H1 (cell line): ENCODE data around the gene FOXF1. TPM values are rescaled to one million over a fixed set of nuclear protein-coding genes. Genes with fewer than 3 reads are reported as not detected.

Source experiments
- CTCF ChIA-PET: fragments of 300-600 bp; sonication (Branson Sonifier 250); formaldehyde crosslinking; loops from one replicate; lab custom pipeline; 2021; ENCODE audit not compliant: partially characterized antibody; lab: Charles Lee
- POLR2A ChIA-PET: fragments of 300-600 bp; sonication (Branson Sonifier 250); formaldehyde crosslinking; loops from one replicate; lab custom pipeline; 2021; ENCODE audit warnings: inconsistent platforms; ENCODE audit not compliant: partially characterized antibody; lab: Charles Lee
- DNase-seq, 2 experiments: peaks; one replicate each; pipeline versions ENCODE4 v3.0.0 to v3.0.0-alpha.2; 2010 to 2022; ENCODE audit warnings: low spot score in 2 of 2, low read depth in 1 of 2, mixed read lengths in 1 of 2
- FAIRE-seq: peaks from 2 replicates; lab custom pipeline; 2011; peaks lifted over from hg19 to GRCh38; lab: Jason Lieb, UNC
- H2AFZ ChIP-seq: 2 replicates; pipeline ENCODE4 v1.8.1; 2012; ENCODE audit warnings: low read length, inconsistent platforms
- H2AK5ac ChIP-seq: 2 replicates; pipeline ENCODE4 v1.6.1; 2013; ENCODE audit warnings: low read depth, low read length
- H2BK120ac ChIP-seq: replicated peaks from 2 replicates; pipeline ENCODE3; 2013; ENCODE audit warnings: low read depth, low read length, inconsistent platforms
- H2BK12ac ChIP-seq: 2 replicates; pipeline ENCODE4 v1.6.1; 2013; ENCODE audit warnings: low read depth, low read length
- H2BK15ac ChIP-seq: 2 replicates; pipeline ENCODE4 v1.6.1; 2013; ENCODE audit warnings: low read length
- H2BK20ac ChIP-seq: 2 replicates; pipeline ENCODE4 v1.6.1; 2013; ENCODE audit warnings: low read length
- H2BK5ac ChIP-seq: 2 replicates; pipeline ENCODE4 v1.6.1; 2013; ENCODE audit warnings: low read depth, low read length
- H3K14ac ChIP-seq: 2 replicates; pipeline ENCODE4 v1.6.1; 2013; ENCODE audit warnings: inconsistent platforms; ENCODE audit not compliant: insufficient read length
- H3K18ac ChIP-seq: 2 replicates; pipeline ENCODE4 v1.6.1; 2013; ENCODE audit warnings: low read length; ENCODE audit errors: extremely low read depth
- H3K23ac ChIP-seq: 2 replicates; pipeline ENCODE4 v1.6.1; 2013; ENCODE audit warnings: inconsistent platforms; ENCODE audit not compliant: insufficient read length
- H3K23me2 ChIP-seq: 2 replicates; pipeline ENCODE4 v1.6.1; 2013; ENCODE audit warnings: low read depth, low read length
- H3K27ac ChIP-seq: 2 replicates; pipeline ENCODE4 v1.6.1; 2011; ENCODE audit warnings: low read depth, low read length, inconsistent platforms
- H3K27me3 ChIP-seq, 4 experiments: replicated peaks in 1 of 4; 1 replicate in 1 of 4; 2 replicates in 3 of 4; pipeline versions ENCODE4 v1.6.1 to v1.8.1; 2011 to 2013; ENCODE audit warnings: low read length in 3 of 4, mild to moderate bottlenecking in 3 of 4, inconsistent platforms in 2 of 4, mixed read lengths in 2 of 4, moderate library complexity in 1 of 4; ENCODE audit not compliant: control insufficient read depth in 3 of 4, insufficient read depth in 3 of 4; ENCODE audit errors: extremely low read depth in 1 of 4
- H3K36me3 ChIP-seq, 4 experiments: 2 replicates each; pipeline versions ENCODE4 v1.6.1 to v1.8.1; 2011 to 2013; ENCODE audit warnings: mild to moderate bottlenecking in 4 of 4, low read length in 3 of 4, moderate library complexity in 2 of 4, control low read depth in 1 of 4, inconsistent platforms in 1 of 4; ENCODE audit not compliant: insufficient read depth in 4 of 4, control insufficient read depth in 2 of 4
- H3K4ac ChIP-seq: replicated peaks from 2 replicates; pipeline ENCODE3; 2013; ENCODE audit warnings: low read length, low read depth, mixed read lengths, inconsistent platforms; ENCODE audit not compliant: insufficient read length
- H3K4me1 ChIP-seq, 4 experiments: replicated peaks in 1 of 4; 1 replicate in 1 of 4; 2 replicates in 3 of 4; pipeline versions ENCODE4 v1.6.1 to v1.8.1; 2011 to 2013; ENCODE audit warnings: low read length in 3 of 4, inconsistent platforms in 2 of 4, mixed read lengths in 1 of 4; ENCODE audit not compliant: insufficient read depth in 4 of 4, control insufficient read depth in 3 of 4
- H3K4me2 ChIP-seq, 2 experiments: 2 replicates each; pipeline versions ENCODE4 v1.6.1 to v1.8.1; 2011 to 2013; ENCODE audit warnings: low read depth in 2 of 2, low read length in 2 of 2, control low read depth in 1 of 2, inconsistent platforms in 1 of 2, mild to moderate bottlenecking in 1 of 2; ENCODE audit not compliant: insufficient read depth in 1 of 2
- H3K4me3 ChIP-seq, 4 experiments: fragments of 200-600, 300-600 bp in 1 of 4; sonication (generic), shearing (Covaris generic), sonication (Bioruptor Twin) in 1 of 4; 2 replicates each; pipeline versions ENCODE4 v1.5.1 to v1.8.1; 2011 to 2016; ENCODE audit warnings: low read length in 4 of 4, low read depth in 3 of 4, control low read depth in 2 of 4, inconsistent platforms in 2 of 4, mild to moderate bottlenecking in 2 of 4, mixed read lengths in 1 of 4, moderate library complexity in 1 of 4; ENCODE audit not compliant: insufficient read depth in 2 of 4; ENCODE audit errors: extremely low read depth in 1 of 4
- H3K56ac ChIP-seq: replicated peaks from 2 replicates; pipeline ENCODE3; 2013; ENCODE audit warnings: low read depth, mild to moderate bottlenecking, mixed read lengths, low read length, inconsistent platforms; ENCODE audit not compliant: insufficient read length
- H3K79me1 ChIP-seq: 2 replicates; pipeline ENCODE4 v1.6.1; 2013; ENCODE audit warnings: low read depth, low read length, control low read depth
- H3K79me2 ChIP-seq, 2 experiments: 2 replicates each; pipeline versions ENCODE4 v1.6.1 to v1.8.1; 2012 to 2013; ENCODE audit warnings: low read length in 2 of 2, mild to moderate bottlenecking in 2 of 2, inconsistent platforms in 1 of 2; ENCODE audit not compliant: insufficient read depth in 2 of 2, control insufficient read depth in 1 of 2
- H3K9ac ChIP-seq, 4 experiments: replicated peaks in 1 of 4; 1 replicate in 1 of 4; 2 replicates in 3 of 4; pipeline versions ENCODE4 v1.6.1 to v1.8.1; 2011 to 2013; ENCODE audit warnings: low read depth in 3 of 4, low read length in 3 of 4, control low read depth in 2 of 4, mild to moderate bottlenecking in 2 of 4, moderate library complexity in 2 of 4, inconsistent platforms in 1 of 4; ENCODE audit errors: extremely low read depth in 1 of 4
- H3K9me3 ChIP-seq, 2 experiments: 2 replicates each; pipeline versions ENCODE4 v1.6.1 to v1.8.1; 2012 to 2013; ENCODE audit warnings: mild to moderate bottlenecking in 2 of 2, moderate library complexity in 2 of 2, control low read depth in 1 of 2, inconsistent platforms in 1 of 2, low read depth in 1 of 2, low read length in 1 of 2, mixed read lengths in 1 of 2; ENCODE audit not compliant: insufficient read depth in 2 of 2
- H4K20me1 ChIP-seq, 2 experiments: replicated peaks in 1 of 2; 2 replicates each; pipeline versions ENCODE3 to v1.8.1; 2011 to 2013; ENCODE audit warnings: inconsistent platforms in 2 of 2, low read length in 2 of 2, mild to moderate bottlenecking in 1 of 2; ENCODE audit not compliant: insufficient read depth in 2 of 2, control insufficient read depth in 1 of 2
- H4K5ac ChIP-seq: 2 replicates; pipeline ENCODE4 v1.6.1; 2013; ENCODE audit warnings: low read length, low read depth, mixed read lengths, inconsistent platforms; ENCODE audit not compliant: insufficient read length
- H4K8ac ChIP-seq: 2 replicates; pipeline ENCODE4 v1.8.0; 2013; ENCODE audit warnings: mild to moderate bottlenecking, moderate library complexity, low read length, inconsistent platforms; ENCODE audit not compliant: insufficient read depth; ENCODE audit errors: extremely low read depth
- H4K91ac ChIP-seq: replicated peaks from 2 replicates; pipeline ENCODE3; 2013; ENCODE audit warnings: low read length, mixed read lengths, inconsistent platforms; ENCODE audit not compliant: insufficient read length
- KDM5A ChIP-seq: fragments of 200-600 bp; IDR thresholded peaks from 2 replicates; pipeline ENCODE4 v1.7.1; 2012; ENCODE audit warnings: mild to moderate bottlenecking, low read length, inconsistent platforms, mixed read lengths
- NRF1 ChIP-seq: IDR thresholded peaks from 2 replicates; pipeline ENCODE4 v1.6.1; 2011; ENCODE audit warnings: mild to moderate bottlenecking, low read depth, low read length, improper control_type of control experiment
- SAP30 ChIP-seq: fragments of 300-600 bp; sonication (generic); IDR thresholded peaks from 2 replicates; pipeline ENCODE4 v1.7.1; 2012; ENCODE audit warnings: low read length, moderate library complexity, mild to moderate bottlenecking, inconsistent platforms; ENCODE audit not compliant: insufficient read depth, insufficient replicate concordance
- TCF12 ChIP-seq: IDR thresholded peaks from 2 replicates; pipeline ENCODE4 v1.6.1; 2011; ENCODE audit warnings: low read depth, mild to moderate bottlenecking, low read length
- WGBS, 2 experiments: shearing (Covaris generic) in 1 of 2; methylation state at CpG; one replicate each; pipeline versions ENCODE4 v1.1.6 to v1.1.7; 2013 to 2015; ENCODE audit warnings: low lambda C conversion rate in 2 of 2, mixed read lengths in 2 of 2, inconsistent platforms in 1 of 2, low coverage in 1 of 2, missing lambda C conversion rate in 1 of 2; ENCODE audit not compliant: insufficient replicate concordance in 2 of 2, insufficient coverage in 1 of 2, insufficient read length in 1 of 2; ENCODE audit errors: extremely low coverage in 1 of 2, missing lambda C conversion rate in 1 of 2; 5-methylcytosine and 5-hydroxymethylcytosine counted together
- polyA plus RNA-seq, 7 experiments: library from polyadenylated mRNA; depleted of rRNA in 3 of 7; stranded (reverse) in 5 of 7; unstranded in 2 of 7; fragments of >200 nt in 5 of 7; fragments of 200-250 nt in 2 of 7; gene quantifications; 1 replicate in 5 of 7; 2 replicates in 1 of 7; 4 replicates in 1 of 7; pipeline versions ENCODE4 v1.2.1 to v1.2.3, GENCODE V29; 2011 to 2013; ENCODE audit warnings: missing spikeins in 2 of 7, mixed read lengths in 2 of 7
- total RNA-seq: library from RNA; stranded (reverse); fragmentation: NEBNext Ultra II Directional; extraction: Animal tissue kit (Norgen Biotek cat#: 25700); gene quantifications from 2 replicates; pipeline ENCODE4 v1.2.1, GENCODE V29; 2021

The FOXF1 gene
- total and polyA plus RNA-seq, 2 of the 8 experiments (the other 6 are each of a cell fraction or from before 2014, with no cell fraction given) = 0.02 TPM; not detected in 1

DNA sequence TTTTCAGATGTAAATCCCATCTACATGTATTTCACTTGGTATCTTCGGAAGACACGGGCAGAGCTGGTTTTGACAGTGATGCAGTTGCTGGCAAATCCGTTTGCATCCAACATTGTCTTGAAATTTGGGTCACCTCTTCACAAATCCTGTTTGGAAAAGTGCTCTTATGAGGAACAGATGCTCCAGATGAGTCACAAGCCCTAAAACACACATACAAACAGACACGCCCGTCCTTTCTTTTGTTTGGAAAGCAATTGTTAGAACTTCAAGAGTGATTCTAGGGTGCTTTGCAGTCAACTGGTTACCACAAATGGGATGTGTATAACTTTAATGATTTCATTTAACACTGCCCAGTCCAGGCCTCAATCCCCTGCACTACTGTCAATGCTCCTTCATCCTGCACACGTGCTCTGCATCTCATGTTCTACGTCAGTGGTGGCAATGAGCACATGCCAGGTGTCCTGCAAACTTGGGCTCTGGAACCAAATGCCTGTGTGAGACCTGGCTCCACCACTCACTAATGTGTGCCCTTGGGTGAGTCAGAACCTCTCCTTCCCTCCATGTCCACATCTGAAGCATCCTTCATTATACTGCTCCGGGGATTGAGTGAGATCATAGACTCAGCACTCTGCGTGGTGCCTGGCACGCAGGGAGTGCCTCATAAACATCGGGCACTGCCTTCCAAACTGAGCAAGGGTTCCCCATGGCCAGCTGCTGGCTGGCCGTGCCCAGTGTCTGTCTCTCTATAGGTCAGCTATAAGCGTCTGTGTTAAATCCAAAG, 19.3 kb upstream of the FOXF1 start:
- FAIRE-seq = no peak
- Histone ChIP-seq H4K91ac (no peak overlapping the region), H3K4me3 (no peak overlapping the region), H3K9me3 (no peaks in the 10 kb centered on the region), H3K23ac (no peak overlapping the region), H3K27me3 (peaks cover 48 to 68% (median 61%) of the 10 kb centered on the region in 4 experiments), H2AFZ (no peak overlapping the region), H4K5ac (no peak overlapping the region), H2BK12ac (peak overlapping the region; percentile 18; the same call in 1 of the 2 replicates), H3K4ac (no peak overlapping the region), H3K18ac (no peak overlapping the region), H3K56ac (no peak overlapping the region), H4K20me1 (peaks cover 3 to 14% of the 10 kb centered on the region in 2 experiments), H3K79me1 (no peaks in the 10 kb centered on the region), H3K4me2 (no peak overlapping the region), H3K9ac (no peak overlapping the region), H3K14ac (no peak overlapping the region), H4K8ac (no peak overlapping the region), H2BK15ac (no peak overlapping the region), H3K36me3 (no peaks in the 10 kb centered on the region; a peak in 1 of 8 replicates), H3K4me1 (peaks cover 4 to 13% (median 8%) of the 10 kb centered on the region in 4 experiments; a peak in 6 of 7 replicates), H2BK20ac (no peak overlapping the region), H2BK5ac (no peak overlapping the region), H2BK120ac (no peak overlapping the region), H2AK5ac (no peak overlapping the region), H3K23me2 (no peaks in the 10 kb centered on the region), H3K27ac (no peak overlapping the region), H3K79me2 (no peaks in the 10 kb centered on the region)
- DNase-seq = no peak
- ChIA-PET POLR2A (no interaction called here), CTCF (interaction anchor here (0.6 to 4.2 kb wide), 3 partner anchors 26 to 780 kb away, joined by 3 to 30 read pairs (median 4); no protein-coding TSS in a partner anchor)
- WGBS, 2 experiments = 83% methylated on average over 13 of the region's 13 CpGs; no CpG with 5 or more reads in 1 of the 2 experiments
- TF ChIP-seq KDM5A (no peak), TCF12 (no peak), SAP30 (no peak), NRF1 (no peak)
- TF ChIP-seq, all 59 proteins: peak for 0
